HepG2 (cell line): ENCODE results near the gene CUL9. TPM values are rescaled to one million over a fixed set of nuclear protein-coding genes. Genes with fewer than 3 reads are reported as not detected.

Experiments used
- ARID5B ChIP-seq: IDR thresholded peaks from 2 replicates; pipeline ENCODE4 v1.4.0; 2020; ENCODE audit warnings: mild to moderate bottlenecking, missing genetic modification reagents
- CEBPG ChIP-seq: IDR thresholded peaks from 2 replicates; pipeline ENCODE4 v1.6.1; 2016
- CREB1 ChIP-seq, 2 experiments: fragments of 450-650 bp in 1 of 2; IDR thresholded peaks; 2 replicates each; pipeline ENCODE4 v1.6.1; 2016 to 2017; ENCODE audit warnings: control low read depth in 1 of 2, mild to moderate bottlenecking in 1 of 2, missing compliant biosample characterization in 1 of 2, missing genetic modification characterization in 1 of 2
- CREM ChIP-seq, 2 experiments: sonication (generic) in 1 of 2; formaldehyde crosslinking in 1 of 2; IDR thresholded peaks; 2 replicates each; pipeline versions ENCODE4 v1.4.0 to v1.6.1; 2016 to 2020; ENCODE audit warnings: antibody characterized with exemption in 1 of 2, mild to moderate bottlenecking in 1 of 2, missing genetic modification reagents in 1 of 2
- GZF1 ChIP-seq: sonication (generic); formaldehyde crosslinking; IDR thresholded peaks from 2 replicates; pipeline ENCODE4 v1.5.1; 2020; ENCODE audit warnings: mild to moderate bottlenecking, missing genetic modification reagents
- HNF4G ChIP-seq, 2 experiments: sonication (generic) in 1 of 2; formaldehyde crosslinking in 1 of 2; IDR thresholded peaks; 2 replicates each; pipeline versions ENCODE4 v1.4.0 to v1.6.1; 2011 to 2020; ENCODE audit warnings: borderline replicate concordance in 2 of 2, low read depth in 2 of 2, mild to moderate bottlenecking in 2 of 2, low read length in 1 of 2, missing genetic modification reagents in 1 of 2, moderate library complexity in 1 of 2
- KAT8 ChIP-seq: IDR thresholded peaks from 2 replicates; pipeline ENCODE4 v1.6.1; 2016; ENCODE audit warnings: missing genetic modification reagents, missing compliant biosample characterization
- KDM3A ChIP-seq: IDR thresholded peaks from 2 replicates; pipeline ENCODE4 v1.6.1; 2018; ENCODE audit warnings: low read depth, missing compliant biosample characterization
- KLF9 ChIP-seq: IDR thresholded peaks from 2 replicates; pipeline ENCODE4 v1.6.1; 2016; ENCODE audit warnings: low read depth
- LCORL ChIP-seq, 2 experiments: fragments of 450-650 bp in 1 of 2; sonication (generic) in 1 of 2; formaldehyde crosslinking in 1 of 2; IDR thresholded peaks; 2 replicates each; pipeline versions ENCODE4 v1.5.0 to v1.6.1; 2017 to 2020; ENCODE audit warnings: antibody characterized with exemption in 1 of 2, missing genetic modification reagents in 1 of 2
- NFYC ChIP-seq: IDR thresholded peaks from 2 replicates; pipeline ENCODE4 v1.6.1; 2016; ENCODE audit warnings: missing genetic modification reagents, missing compliant biosample characterization
- RELA ChIP-seq: sonication (generic); formaldehyde crosslinking; IDR thresholded peaks from 2 replicates; pipeline ENCODE4 v1.4.0; 2020; ENCODE audit warnings: missing genetic modification reagents
- RFXANK ChIP-seq: IDR thresholded peaks from 2 replicates; pipeline ENCODE4 v1.6.1; 2016
- SOX6 ChIP-seq, 2 experiments: fragments of 450-650 bp in 1 of 2; sonication (generic) in 1 of 2; formaldehyde crosslinking in 1 of 2; IDR thresholded peaks; 2 replicates each; pipeline versions ENCODE4 v1.4.0 to v1.6.1; 2017 to 2020; ENCODE audit warnings: antibody characterized with exemption in 1 of 2, mild to moderate bottlenecking in 1 of 2, missing genetic modification reagents in 1 of 2
- TAF15 ChIP-seq: fragments of 200-400 bp; formaldehyde crosslinking; IDR thresholded peaks from one replicate; pipeline ENCODE4 v1.6.1; 2018; ENCODE audit warnings: mild to moderate bottlenecking, low read depth, low read length; ENCODE audit not compliant: poor library complexity, severe bottlenecking
- ZBTB44 ChIP-seq: sonication (generic); formaldehyde crosslinking; IDR thresholded peaks from 2 replicates; pipeline ENCODE4 v1.4.0; 2020; ENCODE audit warnings: missing genetic modification reagents
- ZNF547 ChIP-seq: sonication (generic); formaldehyde crosslinking; IDR thresholded peaks from 2 replicates; pipeline ENCODE4 v1.5.1; 2020; ENCODE audit warnings: mild to moderate bottlenecking, missing genetic modification reagents
- polyA plus RNA-seq, 8 experiments: library from polyadenylated mRNA; depleted of rRNA in 3 of 8; stranded (reverse) in 7 of 8; unstranded in 1 of 8; fragments of >200 nt; fragmentation: Illumina TruSeq in 4 of 8; extraction: Trizol in 4 of 8; gene quantifications; 2 replicates each; pipeline versions ENCODE4 v1.2.1 to v1.2.3, GENCODE V29; 2011 to 2016; ENCODE audit warnings: low read depth in 4 of 8, missing spikeins in 1 of 8, mixed read lengths in 1 of 8; ENCODE audit not compliant: insufficient read depth in 1 of 8
- total RNA-seq, 5 experiments: library from RNA; depleted of rRNA; stranded (reverse); fragments of >200 nt; fragmentation: Illumina TruSeq; extraction: Trizol; gene quantifications; 2 replicates each; pipeline ENCODE4 v1.2.3, GENCODE V29; 2016; ENCODE audit warnings: low read depth in 1 of 5
- TF ChIP-seq, protein P1 (sequence below): IDR thresholded peaks from 2 replicates; pipeline ENCODE4 v1.6.1; 2018; ENCODE audit warnings: missing genetic modification reagents, mild to moderate bottlenecking, missing compliant biosample characterization
- TF ChIP-seq, protein P2 (sequence below): sonication (generic); formaldehyde crosslinking; IDR thresholded peaks from 2 replicates; pipeline ENCODE4 v1.5.1; 2020; ENCODE audit warnings: mild to moderate bottlenecking, moderate library complexity, missing genetic modification reagents

CUL9 gene
- total and polyA plus RNA-seq, 2 of the 13 experiments (the other 11 are each of a cell fraction or from before 2014, with no cell fraction given) = 11.4 to 13.7 TPM

DNA sequence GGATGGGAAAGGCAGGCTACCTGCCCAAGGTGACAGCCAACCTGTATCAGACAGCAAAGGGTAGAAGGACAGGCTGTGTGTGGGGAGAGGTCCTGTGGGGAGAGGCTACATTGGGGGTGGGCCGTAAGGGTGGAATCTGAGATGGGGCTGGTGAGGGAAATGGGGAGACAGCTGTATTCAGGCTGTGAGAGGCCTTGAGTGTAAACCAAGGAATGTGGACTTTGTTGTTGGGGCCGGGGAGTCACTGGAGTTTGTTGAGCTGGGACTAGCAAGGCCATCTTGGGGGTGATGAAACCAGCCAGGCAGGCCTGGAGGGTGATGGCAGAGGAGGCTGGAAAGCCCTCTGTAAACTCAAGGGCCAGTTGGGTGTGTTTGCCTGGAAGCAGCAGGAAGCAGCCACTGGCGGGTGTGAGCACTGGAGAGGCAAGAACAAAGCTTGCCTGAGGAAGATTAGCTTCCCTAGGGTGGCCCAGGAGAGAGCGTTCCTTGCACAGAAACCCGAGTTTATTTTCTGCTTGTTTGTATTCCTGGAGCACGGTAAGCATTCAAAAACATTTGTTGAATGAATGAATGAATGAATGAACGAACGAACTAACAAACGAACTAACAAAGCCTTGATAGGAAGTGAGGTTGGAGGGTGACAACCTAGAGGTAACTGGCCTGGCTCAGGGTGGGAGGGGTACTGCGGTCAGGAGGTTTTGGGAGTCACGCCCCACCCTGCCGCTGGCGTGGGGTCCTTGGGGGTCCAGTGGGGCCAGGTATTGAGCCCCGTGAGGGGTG lies 80.2 kb downstream of the CUL9 start (continued):
- TF ChIP-seq KDM3A (CRISPR knock-in tag) (0 out of 2 replicates have a peak, but pooled peaks have one; percentile 56), SOX6 (IDR thresholded peaks at IDR 0.05) (no peak), SOX6 (CRISPR knock-in tag; IDR thresholded peaks at IDR 0.05) (peak; percentile 62), KLF9 (CRISPR knock-in tag) (no peak), RELA (CRISPR knock-in tag) (no peak), ZBTB44 (no peak), KAT8 (CRISPR knock-in tag) (peak; percentile 61; the same call in 1 of the 2 replicates), NFYC (CRISPR knock-in tag) (peak; percentile 26; the same call in 1 of the 2 replicates), TAF15 (no peak), ZNF547 (CRISPR knock-in tag) (0 out of 2 replicates have a peak, but pooled peaks have one; percentile 18), LCORL (IDR thresholded peaks at IDR 0.05) (no peak), LCORL (CRISPR knock-in tag; IDR thresholded peaks at IDR 0.05) (0 out of 2 replicates have a peak, but pooled peaks have one; percentile 34), RFXANK (CRISPR knock-in tag) (no peak), HNF4G (IDR thresholded peaks at IDR 0.05; ENCODE audit: borderline replicate concordance, low read depth, low read length) (peak; percentile 50; the same call in 1 of the 2 replicates), HNF4G (CRISPR knock-in tag; IDR thresholded peaks at IDR 0.05; ENCODE audit: borderline replicate concordance, low read depth) (no peak), GZF1 (CRISPR knock-in tag) (no peak), CREM (IDR thresholded peaks at IDR 0.05) (no peak), CREM (CRISPR knock-in tag; IDR thresholded peaks at IDR 0.05) (no peak), CREB1 (IDR thresholded peaks at IDR 0.05) (no peak), CREB1 (CRISPR knock-in tag; IDR thresholded peaks at IDR 0.05) (no peak), CEBPG (peak; percentile 78), ARID5B (peak; percentile 71)
- TF ChIP-seq, protein P1, sequence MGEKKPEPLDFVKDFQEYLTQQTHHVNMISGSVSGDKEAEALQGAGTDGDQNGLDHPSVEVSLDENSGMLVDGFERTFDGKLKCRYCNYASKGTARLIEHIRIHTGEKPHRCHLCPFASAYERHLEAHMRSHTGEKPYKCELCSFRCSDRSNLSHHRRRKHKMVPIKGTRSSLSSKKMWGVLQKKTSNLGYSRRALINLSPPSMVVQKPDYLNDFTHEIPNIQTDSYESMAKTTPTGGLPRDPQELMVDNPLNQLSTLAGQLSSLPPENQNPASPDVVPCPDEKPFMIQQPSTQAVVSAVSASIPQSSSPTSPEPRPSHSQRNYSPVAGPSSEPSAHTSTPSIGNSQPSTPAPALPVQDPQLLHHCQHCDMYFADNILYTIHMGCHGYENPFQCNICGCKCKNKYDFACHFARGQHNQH = peak; percentile 57; the same call in 1 of the 2 replicates
- TF ChIP-seq, protein P2, sequence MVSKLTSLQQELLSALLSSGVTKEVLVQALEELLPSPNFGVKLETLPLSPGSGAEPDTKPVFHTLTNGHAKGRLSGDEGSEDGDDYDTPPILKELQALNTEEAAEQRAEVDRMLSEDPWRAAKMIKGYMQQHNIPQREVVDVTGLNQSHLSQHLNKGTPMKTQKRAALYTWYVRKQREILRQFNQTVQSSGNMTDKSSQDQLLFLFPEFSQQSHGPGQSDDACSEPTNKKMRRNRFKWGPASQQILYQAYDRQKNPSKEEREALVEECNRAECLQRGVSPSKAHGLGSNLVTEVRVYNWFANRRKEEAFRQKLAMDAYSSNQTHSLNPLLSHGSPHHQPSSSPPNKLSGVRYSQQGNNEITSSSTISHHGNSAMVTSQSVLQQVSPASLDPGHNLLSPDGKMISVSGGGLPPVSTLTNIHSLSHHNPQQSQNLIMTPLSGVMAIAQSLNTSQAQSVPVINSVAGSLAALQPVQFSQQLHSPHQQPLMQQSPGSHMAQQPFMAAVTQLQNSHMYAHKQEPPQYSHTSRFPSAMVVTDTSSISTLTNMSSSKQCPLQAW (CRISPR knock-in tag) = no peak
